Activated T-cell treated with anti-CD3 and anti-CD28 coated beads, Interleukin-2, amount 50 U/mL, for 4 hours (primary cell): ENCODE measurements around the gene LSAMP. TPM values are rescaled to one million over a fixed set of nuclear protein-coding genes. Genes with fewer than 3 reads are reported as not detected.

ENCODE experiments used
- ATAC-seq, 2 donors: fragments of 200-7000 bp; cut with Tn5 transposase; one replicate each; pipeline ENCODE4 v1.10.0; 2021
- DNase-seq: peaks from one replicate; pipeline ENCODE4 v3.0.0-alpha.2; 2020
- H3K27me3 Mint-ChIP-seq: one replicate; pipeline ENCODE4 v1.8.0; 2021; ENCODE audit warnings: low read depth, mixed read lengths
- H3K36me3 Mint-ChIP-seq: one replicate; pipeline ENCODE4 v1.8.0; 2022; ENCODE audit warnings: mixed read lengths; ENCODE audit not compliant: insufficient read depth
- H3K4me1 Mint-ChIP-seq: one replicate; pipeline ENCODE4 v1.8.0; 2021; ENCODE audit warnings: low read depth, mixed read lengths
- H3K4me3 Mint-ChIP-seq: one replicate; pipeline ENCODE4 v1.8.0; 2021; ENCODE audit warnings: mild to moderate bottlenecking, moderate library complexity, mixed read lengths
- H3K9me3 Mint-ChIP-seq: one replicate; pipeline ENCODE4 v1.8.0; 2021; ENCODE audit warnings: mixed read lengths
- total RNA-seq, 3 donors: library from RNA; stranded (reverse); gene quantifications; one replicate each; pipeline ENCODE4 v1.2.1, GENCODE V29; 2021

Gene LSAMP
- total RNA-seq, 3 donors from 2014 or later = not detected

DNA sequence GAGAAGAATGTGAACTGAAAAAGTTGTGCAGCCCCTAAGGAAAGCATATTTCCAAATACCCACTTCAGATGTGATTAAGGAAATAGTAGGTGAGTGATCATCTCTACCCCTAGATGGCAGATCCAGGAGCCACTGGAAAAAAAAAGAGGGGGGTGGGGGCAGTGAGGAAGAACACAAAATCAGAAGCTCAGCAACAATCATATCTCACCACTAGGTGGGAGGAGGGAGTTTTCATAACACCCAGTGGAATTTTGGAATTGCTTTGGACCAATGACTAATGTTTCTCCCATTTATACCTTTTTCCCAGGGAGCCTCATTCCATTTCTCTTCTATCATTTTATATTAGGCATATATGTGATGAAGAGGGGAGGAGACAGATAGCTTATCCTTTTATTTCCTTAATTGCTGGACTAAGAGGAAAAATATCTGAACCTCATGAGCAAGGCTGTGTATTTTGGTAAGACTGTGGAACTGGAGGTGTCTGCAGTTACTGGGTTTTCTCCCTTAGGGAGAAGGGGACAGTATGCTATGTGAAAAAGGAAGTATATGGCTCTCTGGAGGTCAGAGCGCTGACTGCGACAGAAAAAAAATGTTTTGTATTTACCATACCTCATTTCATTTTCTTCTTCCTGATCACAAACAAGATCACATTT is 458.6 kb downstream of the LSAMP start:
- no peak for ATAC-seq
- Mint-ChIP-seq H3K36me3 (no peaks in the 10 kb centered on the region), H3K9me3 (no peaks in the 10 kb centered on the region), H3K27me3 (peaks cover 2% of the 10 kb centered on the region), H3K4me3 (no peak overlapping the region), H3K4me1 (no peaks in the 10 kb centered on the region)
- DNase-seq = no peak

DNA sequence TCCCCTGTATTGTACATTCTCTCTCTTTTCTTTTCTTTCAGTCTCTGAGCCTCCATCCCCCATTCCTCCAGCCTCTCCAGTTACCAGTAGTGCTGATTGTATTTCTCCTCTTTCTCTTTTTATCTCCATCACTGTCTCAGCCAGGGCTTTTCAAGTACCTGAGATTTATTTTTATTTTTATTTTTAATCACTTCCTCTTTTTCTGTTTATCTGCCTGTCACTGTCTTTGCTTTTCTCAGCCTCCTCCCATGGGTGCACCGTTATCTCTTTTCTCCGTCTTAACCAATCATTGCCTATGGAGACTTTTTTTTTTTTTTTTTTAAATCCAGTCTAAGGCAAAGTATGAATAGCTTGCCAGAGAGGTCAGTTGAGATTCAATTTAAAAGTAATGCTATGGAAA is 462.7 kb downstream of the LSAMP start:
- Mint-ChIP-seq H3K9me3 (no peaks in the 10 kb centered on the region), H3K27me3 (peaks cover 2% of the 10 kb centered on the region), H3K4me3 (no peak overlapping the region), H3K36me3 (no peaks in the 10 kb centered on the region), H3K4me1 (no peaks in the 10 kb centered on the region)
- no peak for DNase-seq
- ATAC-seq = no peak

DNA sequence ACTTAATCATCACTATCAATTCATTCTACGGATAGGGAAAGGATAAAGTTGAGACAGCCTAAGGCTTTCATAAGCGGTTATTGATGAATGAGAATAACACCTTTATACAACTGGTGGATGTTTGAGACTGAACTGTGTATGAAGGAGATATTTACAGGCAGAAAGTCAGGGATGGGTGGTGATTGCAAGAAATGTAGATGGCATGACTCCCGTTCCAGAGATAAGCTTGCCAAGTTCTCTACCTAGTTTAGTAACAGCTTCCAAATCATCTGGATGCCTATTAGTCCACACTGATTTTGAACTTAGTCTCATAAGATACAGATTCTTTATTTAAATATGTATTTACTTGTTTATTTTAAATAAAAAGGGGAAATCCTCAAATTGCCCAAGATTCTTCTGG is 463.2 kb downstream of the LSAMP start:
- Mint-ChIP-seq H3K27me3 (peaks cover 2% of the 10 kb centered on the region), H3K36me3 (no peaks in the 10 kb centered on the region), H3K4me3 (no peak overlapping the region), H3K9me3 (no peaks in the 10 kb centered on the region), H3K4me1 (no peaks in the 10 kb centered on the region)
- ATAC-seq (no peak), DNase-seq (no peak)

DNA sequence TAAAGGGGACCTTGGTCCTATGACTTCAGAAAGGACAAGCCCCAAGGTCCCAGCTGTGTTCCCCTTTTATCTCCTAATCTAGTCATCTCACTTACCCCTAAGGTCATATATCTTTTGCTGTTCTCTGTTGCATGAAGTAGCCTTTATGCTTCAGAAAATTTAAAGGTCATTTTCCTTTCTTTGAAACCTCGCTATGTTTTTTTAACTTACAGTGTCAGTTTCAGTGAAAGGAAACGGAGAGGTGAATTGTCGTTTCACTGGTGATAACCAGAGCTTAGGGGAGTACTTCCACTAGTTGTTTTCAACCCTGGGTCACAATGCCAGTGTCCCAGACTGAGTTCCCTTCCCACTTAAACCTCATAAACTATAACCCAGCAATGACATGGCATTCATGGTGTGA is 464.6 kb downstream of the LSAMP start:
- Mint-ChIP-seq H3K4me1 (no peaks in the 10 kb centered on the region), H3K9me3 (no peaks in the 10 kb centered on the region), H3K4me3 (no peak overlapping the region), H3K36me3 (no peaks in the 10 kb centered on the region), H3K27me3 (peaks cover 2% of the 10 kb centered on the region)
- ATAC-seq = no peak
- no peak for DNase-seq

DNA sequence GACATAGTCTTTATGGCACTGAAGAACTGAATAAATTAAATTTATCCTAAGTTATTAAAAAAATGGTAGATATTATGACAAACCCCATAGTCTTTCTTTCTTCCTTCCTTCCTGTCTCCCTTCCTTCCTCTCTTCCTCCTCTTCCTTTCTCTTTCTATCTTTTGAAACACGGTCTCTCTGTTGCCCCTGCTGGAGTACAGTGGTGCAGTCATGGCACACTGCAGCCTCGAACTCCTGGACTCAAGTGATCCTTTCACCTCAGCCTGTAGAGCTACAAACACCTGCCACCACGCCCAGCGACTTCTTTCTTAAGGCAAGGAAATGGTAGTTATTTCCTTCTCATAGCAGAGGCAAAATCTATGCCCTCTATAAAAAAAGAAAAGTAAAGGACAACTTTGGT is 467.4 kb downstream of the LSAMP start:
- Mint-ChIP-seq H3K9me3 (no peaks in the 10 kb centered on the region), H3K36me3 (no peaks in the 10 kb centered on the region), H3K4me3 (no peak overlapping the region), H3K4me1 (no peaks in the 10 kb centered on the region), H3K27me3 (no peaks in the 10 kb centered on the region)
- no peak for ATAC-seq
- no peak for DNase-seq

DNA sequence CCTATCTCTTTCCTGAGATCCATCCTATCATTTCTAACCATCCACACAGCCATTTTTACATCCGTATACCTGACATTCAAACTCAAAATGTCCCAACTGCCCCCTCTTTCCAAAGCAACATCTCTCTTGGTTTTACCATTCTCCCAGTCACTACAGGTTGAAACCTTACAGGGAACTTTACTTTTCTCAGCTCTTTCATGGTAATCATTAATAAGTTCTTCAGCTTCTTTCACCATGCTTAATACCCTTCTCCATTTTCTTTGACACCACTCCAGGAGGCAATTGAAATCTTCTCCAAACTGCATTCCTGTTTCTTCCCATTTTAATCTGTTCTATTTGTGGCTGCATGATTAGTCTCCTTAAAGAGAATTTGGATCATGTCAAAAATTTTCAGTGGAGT is 469.5 kb downstream of the LSAMP start:
- Mint-ChIP-seq H3K9me3 (no peaks in the 10 kb centered on the region), H3K27me3 (no peaks in the 10 kb centered on the region), H3K4me1 (no peaks in the 10 kb centered on the region), H3K36me3 (no peaks in the 10 kb centered on the region), H3K4me3 (no peak overlapping the region)
- DNase-seq (no peak), ATAC-seq (no peak)

DNA sequence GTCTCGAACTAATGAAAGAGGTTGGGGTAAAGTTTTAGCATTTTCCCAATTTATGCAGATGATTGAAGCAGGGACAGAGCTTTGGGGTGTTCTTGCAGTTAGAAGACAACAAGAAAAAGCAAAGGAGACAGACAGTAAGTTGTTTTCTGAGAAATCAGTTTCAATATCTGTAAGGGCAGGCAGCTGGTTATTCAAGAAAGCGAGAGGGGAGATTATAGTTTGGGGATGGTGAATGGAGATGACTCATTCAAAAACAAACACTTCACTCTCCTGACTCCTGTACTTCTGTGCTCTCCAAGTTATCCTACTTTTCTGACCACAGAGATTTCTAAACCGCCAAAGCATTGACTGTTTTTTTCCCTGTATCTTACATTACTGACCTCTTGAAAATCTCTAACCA is 469.9 kb downstream of the LSAMP start:
- no peaks in the 10 kb centered on the region for H3K4me1 Mint-ChIP-seq
- H3K9me3 Mint-ChIP-seq = no peaks in the 10 kb centered on the region
- no peak for DNase-seq
- H3K4me3 Mint-ChIP-seq = no peak overlapping the region
- no peak for ATAC-seq
- no peaks in the 10 kb centered on the region for H3K27me3 Mint-ChIP-seq
- no peaks in the 10 kb centered on the region for H3K36me3 Mint-ChIP-seq

DNA sequence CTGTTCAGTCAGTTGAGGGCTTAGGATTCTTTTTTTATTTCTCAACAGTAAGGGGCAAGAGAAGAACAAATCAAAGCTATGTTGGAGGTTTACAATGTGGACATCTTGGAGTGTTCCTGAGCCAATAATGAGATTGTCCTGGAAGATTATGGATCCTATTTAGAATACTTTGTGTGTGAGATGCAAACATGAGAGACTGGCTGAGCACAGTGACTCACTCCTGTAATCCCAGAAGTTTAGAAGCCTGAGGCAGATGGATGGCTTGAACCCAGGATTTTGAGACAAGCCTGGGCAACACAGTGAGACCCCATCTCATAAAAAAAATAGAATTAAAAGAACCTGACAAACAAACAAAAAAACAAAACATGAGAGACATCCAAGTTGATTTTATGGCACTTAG is 470.3 kb downstream of the LSAMP start:
- Mint-ChIP-seq H3K36me3 (no peaks in the 10 kb centered on the region), H3K4me1 (no peaks in the 10 kb centered on the region)
- ATAC-seq = no peak

DNA sequence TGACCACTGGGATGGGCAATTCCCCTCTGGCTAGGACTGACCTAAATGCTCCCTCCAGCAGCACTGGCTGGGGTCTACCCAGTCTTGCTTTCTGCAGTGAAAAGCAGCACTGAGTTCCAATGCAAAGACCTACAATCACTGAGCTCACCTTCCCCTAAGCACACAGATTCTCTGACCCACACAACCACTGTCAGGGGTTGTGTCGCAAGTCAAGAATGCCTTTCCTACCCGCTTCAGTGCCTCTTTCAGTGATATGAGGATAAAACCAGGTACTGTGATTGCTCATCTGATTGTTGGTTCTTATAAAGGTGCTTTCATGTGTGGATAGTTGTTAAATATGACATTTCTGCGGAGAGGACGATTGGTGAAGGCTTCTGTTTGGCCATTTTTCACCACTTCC is 476.4 kb downstream of the LSAMP start:
- H3K27me3 Mint-ChIP-seq = no peaks in the 10 kb centered on the region
- DNase-seq (no peak), ATAC-seq (no peak)
- H3K9me3 Mint-ChIP-seq = no peaks in the 10 kb centered on the region
- no peaks in the 10 kb centered on the region for H3K36me3 Mint-ChIP-seq
- H3K4me3 Mint-ChIP-seq = no peak overlapping the region
- H3K4me1 Mint-ChIP-seq = no peaks in the 10 kb centered on the region

More for the DNA sequence above, 470.3 kb downstream of the LSAMP start:
- no peaks in the 10 kb centered on the region for H3K9me3 Mint-ChIP-seq
- H3K27me3 Mint-ChIP-seq = no peaks in the 10 kb centered on the region
- DNase-seq = no peak
- no peak overlapping the region for H3K4me3 Mint-ChIP-seq

DNA sequence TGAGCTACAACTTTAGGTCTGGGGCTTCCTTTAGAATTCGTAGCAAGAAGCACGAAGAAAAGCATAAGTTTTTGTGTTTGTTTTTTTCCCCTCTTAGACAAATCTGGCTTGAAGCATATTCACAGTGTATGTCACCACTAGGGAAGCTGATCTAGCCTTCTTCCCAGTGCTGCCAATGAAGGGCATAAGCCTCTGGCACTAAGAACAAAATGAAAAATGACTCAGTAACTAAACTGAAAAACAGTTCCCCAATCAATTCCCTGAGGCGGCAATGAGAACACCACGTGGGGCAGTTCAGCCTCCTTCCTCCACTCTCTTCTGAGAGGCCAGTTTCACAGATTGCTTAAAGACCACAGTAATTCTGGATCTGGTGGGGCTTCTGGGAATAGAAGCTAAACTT is 483.9 kb downstream of the LSAMP start:
- Mint-ChIP-seq H3K36me3 (no peaks in the 10 kb centered on the region), H3K4me3 (no peak overlapping the region)
- no peak for ATAC-seq

DNA sequence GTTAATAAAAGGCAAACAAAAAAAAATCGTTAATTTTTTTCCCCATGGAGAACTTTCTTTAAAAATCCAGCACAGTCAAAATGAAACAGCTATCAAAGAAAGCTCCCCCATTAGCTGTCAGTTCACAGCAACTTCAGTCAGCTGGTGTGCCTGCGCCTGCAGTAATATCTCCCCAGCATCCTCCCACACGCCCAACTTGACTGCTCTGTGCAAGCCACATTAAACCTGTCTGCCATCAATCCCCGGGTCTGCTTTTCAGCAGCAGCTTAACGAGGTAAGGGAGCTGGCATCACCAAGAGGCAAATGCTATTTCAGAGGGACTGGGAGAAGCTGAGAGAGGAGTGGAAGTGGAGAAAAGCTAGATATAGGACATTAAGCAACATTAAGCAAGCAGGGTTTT is 484.5 kb downstream of the LSAMP start:
- no peak for ATAC-seq
- no peaks in the 10 kb centered on the region for H3K27me3 Mint-ChIP-seq
- H3K9me3 Mint-ChIP-seq = no peaks in the 10 kb centered on the region
- DNase-seq = no peak
- no peak overlapping the region for H3K4me3 Mint-ChIP-seq
- no peaks in the 10 kb centered on the region for H3K36me3 Mint-ChIP-seq
- no peaks in the 10 kb centered on the region for H3K4me1 Mint-ChIP-seq

More for the DNA sequence above, 483.9 kb downstream of the LSAMP start:
- Mint-ChIP-seq H3K4me1 (no peaks in the 10 kb centered on the region), H3K9me3 (no peaks in the 10 kb centered on the region), H3K27me3 (no peaks in the 10 kb centered on the region)
- DNase-seq = no peak

DNA sequence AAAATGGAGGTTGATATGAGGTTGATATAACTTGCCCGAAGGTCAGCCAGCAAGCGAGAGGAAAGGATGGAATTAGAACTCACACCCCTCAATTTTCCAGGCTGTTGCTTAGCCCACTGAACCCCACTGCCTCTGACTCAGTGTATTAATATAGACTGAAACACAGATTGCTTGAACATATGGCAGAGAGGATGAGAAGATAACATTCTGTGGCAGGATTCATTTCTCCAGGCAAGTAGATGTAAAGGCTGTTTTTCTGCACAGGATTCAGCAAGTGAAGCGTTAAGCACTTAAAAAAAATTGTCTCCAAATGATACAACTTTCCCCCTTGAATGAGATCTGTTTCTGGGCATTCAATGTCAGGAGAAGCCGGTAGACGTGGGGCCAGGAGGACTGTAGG is 486.8 kb downstream of the LSAMP start:
- H3K36me3 Mint-ChIP-seq = no peaks in the 10 kb centered on the region
- no peak for ATAC-seq
- H3K4me3 Mint-ChIP-seq = no peak overlapping the region
- H3K9me3 Mint-ChIP-seq = no peaks in the 10 kb centered on the region
- no peaks in the 10 kb centered on the region for H3K4me1 Mint-ChIP-seq
- H3K27me3 Mint-ChIP-seq = no peaks in the 10 kb centered on the region
- DNase-seq = no peak

DNA sequence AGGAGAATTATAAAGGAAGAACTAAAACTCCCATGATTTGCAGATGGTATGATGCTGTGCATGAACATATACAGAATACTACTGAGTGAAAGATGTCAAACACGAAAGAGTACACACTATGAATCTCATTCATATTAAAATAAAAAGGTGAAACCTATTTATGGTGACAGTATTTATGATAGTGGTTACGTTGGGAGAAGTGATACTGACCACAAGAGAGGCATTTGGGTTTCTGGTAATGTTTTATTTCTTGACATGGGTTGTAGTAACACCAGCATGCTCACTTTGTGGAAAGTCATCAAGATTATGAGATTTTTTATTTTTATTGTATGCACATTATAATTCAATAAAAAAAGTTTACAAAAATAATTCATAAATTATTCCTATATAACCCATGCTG is 498.0 kb downstream of the LSAMP start:
- Mint-ChIP-seq H3K4me3 (no peak overlapping the region), H3K4me1 (no peaks in the 10 kb centered on the region), H3K27me3 (no peaks in the 10 kb centered on the region), H3K36me3 (no peaks in the 10 kb centered on the region), H3K9me3 (peaks cover 12% of the 10 kb centered on the region)
- DNase-seq = no peak
- no peak for ATAC-seq

DNA sequence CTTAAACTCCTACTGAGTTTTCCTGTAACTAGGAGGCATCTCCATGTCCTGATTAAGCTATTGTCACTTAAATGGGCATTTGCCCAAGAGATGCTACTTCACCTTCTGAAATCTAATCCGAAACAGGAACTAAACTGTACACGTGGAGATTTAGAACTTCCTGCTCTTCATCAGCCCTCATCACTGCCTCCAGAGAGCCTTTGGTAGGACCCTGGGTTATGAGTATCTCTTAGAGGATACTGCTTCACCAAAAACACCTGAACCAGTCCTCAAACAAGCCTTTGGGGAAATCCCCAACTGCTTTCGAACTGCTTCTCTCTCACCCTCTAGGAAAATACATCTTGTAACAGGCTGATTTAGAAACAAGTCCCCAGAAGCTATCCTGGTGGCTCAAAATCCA is 501.7 kb downstream of the LSAMP start:
- Mint-ChIP-seq H3K36me3 (no peaks in the 10 kb centered on the region), H3K4me1 (no peaks in the 10 kb centered on the region), H3K9me3 (peaks cover 3% of the 10 kb centered on the region), H3K27me3 (no peaks in the 10 kb centered on the region), H3K4me3 (no peak overlapping the region)
- DNase-seq = no peak
- ATAC-seq = no peak

DNA sequence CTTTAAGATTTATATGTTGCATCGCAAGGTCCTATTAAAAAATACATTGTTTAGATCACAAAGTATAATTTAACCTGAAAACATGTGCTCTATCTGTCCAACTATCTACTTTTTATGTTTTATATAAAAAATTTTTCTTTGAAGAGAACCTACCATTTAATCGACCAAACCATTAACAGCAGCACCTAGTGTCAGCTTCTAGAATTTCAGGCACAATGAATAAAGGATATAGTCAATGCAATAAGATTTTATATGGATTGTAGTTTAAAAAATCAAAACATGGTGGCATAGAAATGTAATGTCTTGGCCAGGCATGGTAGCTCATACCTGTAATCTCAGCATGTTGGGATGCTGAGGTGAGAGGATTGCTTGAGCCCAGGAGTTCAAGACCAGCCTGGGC is 508.2 kb downstream of the LSAMP start:
- H3K4me3 Mint-ChIP-seq = no peak overlapping the region
- H3K4me1 Mint-ChIP-seq = no peaks in the 10 kb centered on the region
- no peak for ATAC-seq
- H3K36me3 Mint-ChIP-seq = no peaks in the 10 kb centered on the region
- no peaks in the 10 kb centered on the region for H3K9me3 Mint-ChIP-seq
- H3K27me3 Mint-ChIP-seq = no peaks in the 10 kb centered on the region
- no peak for DNase-seq

DNA sequence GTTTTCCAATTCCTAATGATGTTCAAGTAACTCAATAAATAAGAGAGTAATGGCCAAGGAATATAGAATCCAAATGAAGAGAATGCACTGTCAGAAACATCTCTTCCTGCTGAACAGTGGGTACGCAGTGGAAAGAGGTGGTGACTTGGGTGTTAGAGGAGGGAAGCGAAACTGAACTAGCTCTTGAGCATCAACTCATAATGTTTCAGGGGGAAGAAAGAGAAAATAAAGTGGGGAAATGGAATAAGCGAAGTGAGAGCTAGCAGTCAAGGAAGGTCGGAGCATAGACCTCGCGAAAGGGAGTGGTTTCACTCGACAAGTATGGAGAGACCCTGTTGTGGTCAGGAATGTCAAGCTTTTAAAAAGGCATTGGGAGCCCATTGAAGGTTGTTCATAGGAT is 512.5 kb downstream of the LSAMP start:
- Mint-ChIP-seq H3K4me1 (no peaks in the 10 kb centered on the region), H3K27me3 (no peaks in the 10 kb centered on the region), H3K36me3 (no peaks in the 10 kb centered on the region), H3K9me3 (no peaks in the 10 kb centered on the region), H3K4me3 (no peak overlapping the region)
- DNase-seq (no peak), ATAC-seq (no peak)
